Panc1 (cell line): ENCODE results near the gene LTC4S. TPM values are rescaled to one million over a fixed set of nuclear protein-coding genes. Genes with fewer than 3 reads are reported as not detected.

Experiments
- ATAC-seq: fragments of 200-7000 bp; cut with Tn5 transposase; 2 replicates; pipeline ENCODE4 v1.9.1; 2020; ENCODE audit warnings: mild to moderate bottlenecking, moderate library complexity
- BruUV-seq: library from RNA; stranded (reverse); fragments of 400-500 nt; replicated peaks from 2 replicates; lab custom pipeline; 2021; lab: Mats Ljungman, UMichigan
- CTCF ChIA-PET: fragments of 300-600 bp; sonication (Branson Sonifier 250); formaldehyde crosslinking; loops from one replicate; lab custom pipeline; 2022; ENCODE audit warnings: antibody characterized with exemption; lab: Charles Lee
- POLR2A ChIA-PET: fragments of 300-600 bp; sonication (Branson Sonifier 250); formaldehyde crosslinking; loops from one replicate; lab custom pipeline; 2022; ENCODE audit warnings: antibody characterized with exemption; lab: Charles Lee
- DNase-seq: peaks from one replicate; pipeline ENCODE4 v3.0.0-alpha.2; 2010; ENCODE audit warnings: low read depth, low spot score
- H3K27ac ChIP-seq: 2 replicates; pipeline ENCODE4 v1.5.1; 2011; ENCODE audit warnings: mild to moderate bottlenecking, low read length, inconsistent platforms
- H3K27me3 ChIP-seq: fragments of 200-500 bp; sonication (Bioruptor generic); 2 replicates; pipeline ENCODE4 v1.6.0; 2014; ENCODE audit warnings: low read length, inconsistent platforms; ENCODE audit not compliant: control insufficient read depth, insufficient read depth
- H3K36me3 ChIP-seq: fragments of 200-500 bp; sonication (Bioruptor generic); 2 replicates; pipeline ENCODE4 v1.5.1; 2014; ENCODE audit warnings: inconsistent platforms, mild to moderate bottlenecking, low read length, moderate library complexity; ENCODE audit not compliant: control insufficient read depth, insufficient read depth
- H3K4me1 ChIP-seq: 2 replicates; pipeline ENCODE4 v1.5.1; 2011; ENCODE audit warnings: inconsistent platforms, mild to moderate bottlenecking, low read length, moderate library complexity; ENCODE audit not compliant: control insufficient read depth, insufficient read depth
- H3K4me3 ChIP-seq, 2 experiments: 2 replicates each; pipeline ENCODE4 v1.5.1; 2011 to 2012; ENCODE audit warnings: low read depth in 2 of 2, low read length in 2 of 2, mild to moderate bottlenecking in 2 of 2, inconsistent platforms in 1 of 2, moderate library complexity in 1 of 2
- H3K9me3 ChIP-seq: fragments of 200-500 bp; sonication (Bioruptor generic); 2 replicates; pipeline ENCODE4 v1.5.1; 2014; ENCODE audit warnings: low read depth, mild to moderate bottlenecking, inconsistent platforms, low read length, moderate library complexity; ENCODE audit not compliant: control insufficient read depth, insufficient read depth
- POLR2AphosphoS5 ChIP-seq: IDR thresholded peaks from 2 replicates; pipeline ENCODE4 v1.6.1; 2012; ENCODE audit warnings: mild to moderate bottlenecking, low read depth, low read length, moderate library complexity
- SIN3A ChIP-seq: IDR thresholded peaks from 2 replicates; pipeline ENCODE4 v1.6.1; 2012; ENCODE audit warnings: low read depth, mild to moderate bottlenecking, low read length, moderate library complexity, borderline replicate concordance; ENCODE audit not compliant: insufficient read depth
- TCF7L2 ChIP-seq: IDR thresholded peaks from 2 replicates; pipeline ENCODE4 v1.6.1; 2011; ENCODE audit warnings: mild to moderate bottlenecking, low read depth, low read length, inconsistent platforms
- in situ Hi-C: cut with HindIII; loops from 2 replicates; pipeline ENCODE4 v1.10.0; 2016; ENCODE audit warnings: low sequenced_read_pairs, low pct_unique_long_range_greater_than_20kb
- intact Hi-C: fragments of 100-400 bp; cut with micrococcal nuclease; formaldehyde crosslinking; loops from one replicate; pipeline ENCODE4 v1.10.0; 2022; ENCODE audit not compliant: unreplicated experiment
- total RNA-seq: library from RNA; stranded (reverse); gene quantifications from one replicate; pipeline ENCODE4 v1.2.1, GENCODE V29; 2021; ENCODE audit not compliant: unreplicated experiment
- TF ChIP-seq, protein P1 (sequence below), 2 experiments: IDR thresholded peaks; 2 replicates each; pipeline ENCODE4 v1.6.1; 2011 to 2012; ENCODE audit warnings: low read depth in 2 of 2, control low read depth in 1 of 2, low read length in 1 of 2, mild to moderate bottlenecking in 1 of 2, moderate library complexity in 1 of 2; ENCODE audit not compliant: insufficient read depth in 1 of 2
- TF ChIP-seq, protein P2 (sequence below): fragments of 450-650 bp; IDR thresholded peaks from 2 replicates; pipeline ENCODE4 v1.5.1; 2017; ENCODE audit warnings: mild to moderate bottlenecking

The LTC4S gene
- total RNA-seq, 1 experiment from 2014 or later, result 0.69 TPM

DNA sequence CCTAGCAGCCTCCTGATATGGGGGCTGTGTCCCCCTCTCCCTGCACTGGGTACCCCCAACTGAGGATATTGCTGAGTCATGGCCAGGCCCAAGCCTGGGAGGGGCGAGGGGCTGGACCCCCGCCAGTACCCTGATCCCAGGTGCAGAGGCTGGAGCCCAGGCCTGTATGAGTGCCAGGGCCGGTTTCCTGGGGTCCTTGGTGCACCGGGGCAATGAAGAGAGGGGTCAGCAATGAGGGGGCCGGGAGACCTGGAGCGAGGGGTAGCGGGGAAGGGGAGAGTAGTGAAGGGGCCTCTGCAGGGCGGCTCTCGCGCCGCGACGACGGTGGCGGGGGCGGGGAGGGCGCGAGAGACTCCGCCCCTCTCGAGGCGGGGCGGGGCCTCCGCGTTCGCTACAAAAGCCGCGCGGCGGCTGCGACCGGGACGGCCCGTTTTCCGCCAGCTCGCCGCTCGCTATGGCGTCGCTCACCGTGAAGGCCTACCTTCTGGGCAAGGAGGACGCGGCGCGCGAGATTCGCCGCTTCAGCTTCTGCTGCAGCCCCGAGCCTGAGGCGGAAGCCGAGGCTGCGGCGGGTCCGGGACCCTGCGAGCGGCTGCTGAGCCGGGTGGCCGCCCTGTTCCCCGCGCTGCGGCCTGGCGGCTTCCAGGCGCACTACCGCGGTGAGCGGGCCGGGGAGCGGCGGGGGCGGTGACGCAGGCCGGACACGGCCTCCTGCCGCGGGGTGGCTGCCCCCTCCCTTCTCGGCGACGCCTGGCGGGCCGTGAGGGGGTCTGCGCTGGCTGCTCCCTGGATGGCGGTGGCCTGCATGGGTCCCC lies 26.9 kb downstream of the LTC4S start, which contains the start of gene SQSTM1:
TSS of gene SQSTM1 (plus strand) at position 423 of the 815 bp plus-strand sequence. CDS start at position 455, 32 bp downstream.
- peak within 1 kb of the TSS; percentile 73 to 95 for H3K4me3 ChIP-seq
- peaks cover 10% of the 10 kb centered on the region for H3K36me3 ChIP-seq
- POLR2A ChIA-PET, result interaction anchor here (0.6 kb wide), 1 partner anchor 31 kb away, joined by 7 read pairs; no protein-coding TSS in a partner anchor
- CTCF ChIA-PET, result interaction anchor here (1.2 kb wide), 1 partner anchor 58 kb away, joined by 3 read pairs; no protein-coding TSS in a partner anchor
- BruUV-seq, result no TSS peak
- peak; percentile 60 for ATAC-seq
- peaks cover 59% of the 10 kb centered on the region for H3K4me1 ChIP-seq
- H3K9me3 ChIP-seq, result no peaks in the 10 kb centered on the region
- no peaks in the 10 kb centered on the region for H3K27me3 ChIP-seq
- in situ Hi-C loops (no loop called here), intact Hi-C loops (no loop called here)
- TF ChIP-seq, protein P1, sequence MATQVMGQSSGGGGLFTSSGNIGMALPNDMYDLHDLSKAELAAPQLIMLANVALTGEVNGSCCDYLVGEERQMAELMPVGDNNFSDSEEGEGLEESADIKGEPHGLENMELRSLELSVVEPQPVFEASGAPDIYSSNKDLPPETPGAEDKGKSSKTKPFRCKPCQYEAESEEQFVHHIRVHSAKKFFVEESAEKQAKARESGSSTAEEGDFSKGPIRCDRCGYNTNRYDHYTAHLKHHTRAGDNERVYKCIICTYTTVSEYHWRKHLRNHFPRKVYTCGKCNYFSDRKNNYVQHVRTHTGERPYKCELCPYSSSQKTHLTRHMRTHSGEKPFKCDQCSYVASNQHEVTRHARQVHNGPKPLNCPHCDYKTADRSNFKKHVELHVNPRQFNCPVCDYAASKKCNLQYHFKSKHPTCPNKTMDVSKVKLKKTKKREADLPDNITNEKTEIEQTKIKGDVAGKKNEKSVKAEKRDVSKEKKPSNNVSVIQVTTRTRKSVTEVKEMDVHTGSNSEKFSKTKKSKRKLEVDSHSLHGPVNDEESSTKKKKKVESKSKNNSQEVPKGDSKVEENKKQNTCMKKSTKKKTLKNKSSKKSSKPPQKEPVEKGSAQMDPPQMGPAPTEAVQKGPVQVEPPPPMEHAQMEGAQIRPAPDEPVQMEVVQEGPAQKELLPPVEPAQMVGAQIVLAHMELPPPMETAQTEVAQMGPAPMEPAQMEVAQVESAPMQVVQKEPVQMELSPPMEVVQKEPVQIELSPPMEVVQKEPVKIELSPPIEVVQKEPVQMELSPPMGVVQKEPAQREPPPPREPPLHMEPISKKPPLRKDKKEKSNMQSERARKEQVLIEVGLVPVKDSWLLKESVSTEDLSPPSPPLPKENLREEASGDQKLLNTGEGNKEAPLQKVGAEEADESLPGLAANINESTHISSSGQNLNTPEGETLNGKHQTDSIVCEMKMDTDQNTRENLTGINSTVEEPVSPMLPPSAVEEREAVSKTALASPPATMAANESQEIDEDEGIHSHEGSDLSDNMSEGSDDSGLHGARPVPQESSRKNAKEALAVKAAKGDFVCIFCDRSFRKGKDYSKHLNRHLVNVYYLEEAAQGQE (IDR thresholded peaks at IDR 0.05; ENCODE audit: insufficient read depth in 1 of 2, low read depth in 2 of 2, low read length in 1 of 2), result 0 out of 4 replicates have a peak, but pooled peaks of 1 of the 2 experiments have one; percentile 29
- TF ChIP-seq POLR2AphosphoS5 (peak; percentile 99), TCF7L2 (no peak), SIN3A (peak; percentile 79)
- TF ChIP-seq, protein P2, sequence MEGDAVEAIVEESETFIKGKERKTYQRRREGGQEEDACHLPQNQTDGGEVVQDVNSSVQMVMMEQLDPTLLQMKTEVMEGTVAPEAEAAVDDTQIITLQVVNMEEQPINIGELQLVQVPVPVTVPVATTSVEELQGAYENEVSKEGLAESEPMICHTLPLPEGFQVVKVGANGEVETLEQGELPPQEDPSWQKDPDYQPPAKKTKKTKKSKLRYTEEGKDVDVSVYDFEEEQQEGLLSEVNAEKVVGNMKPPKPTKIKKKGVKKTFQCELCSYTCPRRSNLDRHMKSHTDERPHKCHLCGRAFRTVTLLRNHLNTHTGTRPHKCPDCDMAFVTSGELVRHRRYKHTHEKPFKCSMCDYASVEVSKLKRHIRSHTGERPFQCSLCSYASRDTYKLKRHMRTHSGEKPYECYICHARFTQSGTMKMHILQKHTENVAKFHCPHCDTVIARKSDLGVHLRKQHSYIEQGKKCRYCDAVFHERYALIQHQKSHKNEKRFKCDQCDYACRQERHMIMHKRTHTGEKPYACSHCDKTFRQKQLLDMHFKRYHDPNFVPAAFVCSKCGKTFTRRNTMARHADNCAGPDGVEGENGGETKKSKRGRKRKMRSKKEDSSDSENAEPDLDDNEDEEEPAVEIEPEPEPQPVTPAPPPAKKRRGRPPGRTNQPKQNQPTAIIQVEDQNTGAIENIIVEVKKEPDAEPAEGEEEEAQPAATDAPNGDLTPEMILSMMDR, result no peak
- DNase-seq, result no peak
- peak within 1 kb of the TSS; percentile 99 for H3K27ac ChIP-seq

DNA sequence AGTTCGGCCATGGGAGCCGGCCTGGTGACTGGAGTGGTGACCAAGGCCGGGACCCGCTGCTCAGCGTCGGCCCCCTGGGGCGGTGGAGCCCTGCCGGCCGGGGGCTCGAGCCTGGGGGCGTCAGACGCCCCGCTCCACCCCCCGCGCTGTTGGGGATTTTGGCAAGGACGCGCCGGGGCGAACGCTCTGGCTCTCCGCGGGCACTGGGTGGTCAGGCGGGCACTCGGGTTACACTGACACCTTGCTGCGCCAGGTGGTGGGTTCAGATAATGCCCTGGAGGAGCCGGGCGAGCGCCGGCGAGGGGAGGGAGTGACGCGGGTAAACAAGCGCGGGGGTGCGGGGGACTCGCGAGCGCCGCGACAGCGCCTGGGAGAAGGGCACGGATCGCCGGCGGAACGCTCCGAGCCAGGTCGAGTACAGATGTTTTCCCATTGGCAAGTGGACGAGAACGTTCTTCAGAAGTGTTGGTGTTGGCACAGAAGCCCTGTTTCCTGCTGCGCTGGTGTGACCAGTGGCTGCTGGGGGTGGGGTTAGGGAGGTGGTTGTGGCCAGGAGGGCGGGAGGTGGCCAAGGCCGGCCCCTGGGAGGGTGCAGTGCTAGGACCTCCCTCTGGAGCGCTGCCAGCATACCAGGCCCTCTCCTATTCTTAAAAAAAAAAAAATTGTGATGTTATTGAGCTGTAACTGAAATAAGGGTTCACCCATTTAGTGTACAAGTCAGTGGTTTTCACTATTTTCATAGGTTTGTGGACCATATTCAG lies 27.7 kb downstream of the LTC4S start:
- Histone ChIP-seq H3K9me3 (no peaks in the 10 kb centered on the region), H3K4me1 (peaks cover 66% of the 10 kb centered on the region), H3K27ac (peak overlapping the region; percentile 85), H3K27me3 (no peaks in the 10 kb centered on the region), H3K4me3 (peak overlapping the region; percentile 73 to 95), H3K36me3 (peaks cover 10% of the 10 kb centered on the region)
- CTCF ChIA-PET, result no interaction called here
- DNase-seq, result no peak
- intact Hi-C loops, result no loop called here
- POLR2A ChIA-PET, result interaction anchor here (0.6 kb wide), 1 partner anchor 9 kb away, joined by 5 read pairs; no protein-coding TSS in a partner anchor
- BruUV-seq, result TSS peak; percentile 82
- peak; percentile 56 for ATAC-seq
- in situ Hi-C loops, result no loop called here
- TF ChIP-seq SIN3A (0 out of 2 replicates have a peak, but pooled peaks have one; percentile 86), TCF7L2 (no peak), POLR2AphosphoS5 (peak; percentile 95)
